HUDEP-2 (cell line): Measurements from ENCODE around the gene MPV17L.
"Not testable (repeated sequence)": the region's sequence is repeated elsewhere in the genome, so short reads cannot be mapped to it uniquely, and the experiment has no call there.

ENCODE experiments used
- DNase-seq, 76 experiments: peaks; one replicate each; lab custom pipeline; 2025; ENCODE audit not compliant: unreplicated experiment in 76 of 76; lab: John Stamatoyannopoulos, UW

The MPV17L gene

DNA sequence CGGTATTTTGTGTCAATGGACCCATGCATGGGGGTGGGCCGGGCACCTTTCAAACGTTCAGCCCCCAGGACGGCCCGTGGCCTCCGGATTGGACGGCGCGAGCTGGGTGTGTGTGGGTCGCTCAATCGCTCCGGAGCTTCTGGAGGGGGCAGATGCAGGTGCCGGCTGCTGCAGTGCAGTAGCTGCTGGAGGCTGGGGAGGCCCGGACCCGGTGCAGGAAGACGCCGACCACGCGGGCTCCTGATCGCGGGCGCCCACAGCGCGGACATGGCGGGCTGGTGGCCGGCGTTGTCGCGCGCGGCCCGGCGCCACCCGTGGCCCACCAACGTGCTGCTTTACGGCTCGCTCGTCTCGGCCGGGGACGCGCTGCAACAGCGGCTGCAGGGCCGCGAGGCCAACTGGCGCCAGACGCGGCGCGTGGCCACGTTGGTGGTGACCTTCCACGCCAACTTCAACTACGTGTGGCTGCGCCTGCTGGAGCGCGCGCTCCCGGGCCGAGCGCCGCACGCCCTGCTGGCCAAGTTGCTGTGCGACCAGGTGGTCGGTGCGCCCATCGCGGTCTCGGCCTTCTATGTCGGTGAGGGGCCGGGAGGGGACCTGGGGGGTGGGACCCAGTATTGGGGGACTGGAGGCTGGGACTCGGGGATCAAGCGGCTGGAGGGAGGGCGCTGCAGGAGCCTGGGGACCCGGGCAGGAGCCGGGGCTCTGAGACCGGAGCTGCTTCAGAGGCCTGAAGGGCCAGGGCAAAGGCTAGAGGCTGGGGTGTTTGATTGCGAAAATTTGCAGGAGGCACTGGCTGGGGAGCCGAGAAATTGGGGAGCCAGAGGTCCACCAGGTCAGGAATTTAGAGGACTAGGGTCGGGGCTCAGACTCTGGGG lies at the start of gene MPV17L:
TSS of gene MPV17L (plus strand) at position 124 of the 878 bp plus-strand sequence. CDS start at position 268, 144 bp downstream.
- DNase-seq, result peak in 45 of 76 experiments; percentile 2 to 62 (median 29)

DNA sequence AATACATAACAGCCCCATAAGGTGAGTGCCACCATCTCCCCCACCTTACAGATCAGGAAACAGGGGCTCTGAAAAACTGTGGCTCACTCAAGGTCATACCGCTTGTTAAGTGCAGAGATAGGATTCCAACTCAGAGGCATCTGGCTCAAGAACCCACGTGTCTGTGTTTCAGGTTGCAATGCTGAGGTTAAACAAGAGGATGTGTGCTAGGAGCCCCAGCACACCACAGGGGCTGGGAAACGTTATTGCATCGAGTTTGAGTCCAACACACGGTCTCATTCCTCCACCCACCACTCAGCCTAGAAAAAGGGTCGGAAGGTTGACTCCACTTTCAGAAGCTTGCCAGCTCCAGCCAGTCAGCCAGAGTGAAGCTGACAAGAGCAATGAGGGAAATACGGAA lies 46.8 kb upstream of the MPV17L start:
- not testable (repeated sequence) for DNase-seq

DNA sequence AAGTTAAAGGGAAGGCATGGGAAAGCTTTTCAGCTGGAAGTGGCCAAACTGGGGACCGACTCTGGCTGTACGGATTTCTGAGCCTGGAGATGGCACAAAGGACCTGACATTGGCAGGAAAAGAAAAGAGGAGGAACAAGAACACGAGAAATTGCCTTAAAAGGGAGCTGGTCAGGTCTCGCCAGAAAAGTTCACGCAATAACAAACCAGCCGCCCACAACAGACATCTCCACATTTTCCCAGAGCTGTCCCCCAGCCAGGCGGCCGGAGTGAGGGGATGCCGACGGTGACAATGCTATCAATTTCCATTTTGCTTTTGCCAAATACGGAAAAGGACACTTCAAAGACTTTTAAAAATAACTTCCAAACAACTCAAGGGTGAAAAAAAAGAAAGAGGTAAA lies 44.3 kb upstream of the MPV17L start:
- DNase-seq, result not testable (repeated sequence)

DNA sequence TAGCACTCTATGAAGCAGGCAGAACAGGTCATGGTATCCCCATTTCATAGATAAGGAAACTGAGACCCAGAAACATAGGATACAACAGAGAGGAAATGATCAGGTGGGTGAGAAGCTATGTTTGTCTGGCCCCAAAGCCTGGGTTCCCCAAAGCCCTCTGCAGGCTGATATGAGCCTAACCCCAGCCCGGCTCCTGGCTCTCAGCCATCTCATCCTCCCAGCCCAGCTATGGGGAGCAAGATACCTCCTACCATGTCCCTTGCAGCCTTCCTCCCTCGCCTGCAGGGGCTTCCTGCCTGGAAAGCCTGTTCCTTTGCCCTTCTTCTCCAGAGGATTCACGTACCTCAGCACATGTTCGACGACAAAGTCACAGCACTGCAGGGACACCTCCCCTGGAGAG lies 43.8 kb upstream of the MPV17L start:
- not testable (repeated sequence) for DNase-seq

DNA sequence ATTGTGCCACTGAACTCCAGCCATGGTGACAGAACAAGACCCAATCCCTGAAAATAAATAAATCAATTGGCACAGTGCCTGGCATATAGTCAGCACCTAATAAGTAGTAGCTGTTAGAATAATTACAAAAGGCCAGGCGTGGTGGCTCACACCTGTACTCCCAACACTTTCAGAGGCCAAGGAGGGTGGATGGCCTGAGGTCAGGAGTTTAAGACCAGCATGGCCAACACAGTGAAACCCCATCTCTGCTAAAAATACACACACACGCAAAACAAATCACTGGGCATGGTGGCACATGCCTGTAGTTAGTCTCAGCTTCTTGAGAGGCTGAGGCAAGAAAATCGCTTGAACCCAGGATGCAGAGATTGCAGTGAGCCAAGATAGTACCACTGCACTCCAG lies 42.7 kb upstream of the MPV17L start:
- not testable (repeated sequence) for DNase-seq

DNA sequence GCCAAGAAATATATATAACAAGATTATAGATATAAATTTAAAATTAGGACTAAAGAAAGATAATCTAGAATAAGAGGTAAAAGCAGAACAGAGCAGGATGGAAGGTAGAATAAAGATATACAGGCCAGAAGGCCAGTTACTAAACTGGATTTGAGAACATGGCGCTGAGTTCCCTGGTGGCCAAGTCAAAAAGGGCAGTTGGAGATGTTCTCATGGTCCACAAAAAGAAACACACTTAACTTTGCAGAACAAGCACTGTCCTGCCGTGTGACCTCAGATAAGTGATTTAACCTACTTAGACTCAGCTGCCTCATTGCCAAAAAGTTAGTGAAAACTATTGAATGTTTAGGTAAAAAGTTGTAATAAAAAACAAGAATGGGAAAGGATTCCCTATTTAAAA lies 40.7 kb upstream of the MPV17L start:
- not testable (repeated sequence) for DNase-seq

DNA sequence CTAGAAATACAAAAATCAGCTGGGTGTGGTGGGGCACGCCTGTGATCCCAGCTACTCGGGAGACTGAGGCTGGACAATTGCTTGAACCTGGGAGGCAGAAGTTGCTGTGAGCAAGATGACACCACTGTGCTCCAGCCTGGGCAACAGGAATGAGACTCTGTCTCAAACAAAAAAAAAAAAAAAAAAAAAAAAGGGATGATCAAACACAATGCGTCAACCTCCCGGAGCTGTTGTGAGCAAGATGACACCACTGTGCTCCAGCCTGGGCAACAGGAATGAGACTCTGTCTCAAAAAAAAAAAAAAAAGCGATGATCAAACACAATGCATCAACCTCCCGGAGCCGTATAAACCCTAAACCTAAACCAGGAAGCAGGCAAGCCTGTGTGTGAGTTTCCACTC lies 38.1 kb upstream of the MPV17L start:
- DNase-seq, result not testable (repeated sequence)

DNA sequence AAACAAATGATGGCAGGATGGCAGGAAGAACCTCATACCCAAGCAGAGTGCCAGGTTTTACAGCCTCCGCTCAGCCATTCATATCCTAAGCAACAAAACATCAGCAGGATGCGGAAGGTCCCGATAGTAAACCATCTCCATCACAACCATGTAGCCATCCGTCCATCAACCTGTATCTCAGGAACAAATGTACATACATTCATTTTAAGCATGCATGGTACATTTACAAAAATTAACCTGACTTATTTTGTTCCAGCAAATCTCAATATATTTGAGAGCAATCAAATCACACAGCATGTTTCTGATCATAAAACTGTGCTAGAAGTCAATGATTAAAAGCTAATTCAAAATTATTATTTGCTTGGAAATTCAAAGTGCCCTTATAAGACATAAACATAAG lies 17.4 kb upstream of the MPV17L start, which contains the start of gene NPIPA5:
TSS of gene NPIPA5 (minus strand) at position 101 of the 400 bp plus-strand sequence. CDS start at position 101, 0 bp downstream.
- DNase-seq, result not testable (repeated sequence)

DNA sequence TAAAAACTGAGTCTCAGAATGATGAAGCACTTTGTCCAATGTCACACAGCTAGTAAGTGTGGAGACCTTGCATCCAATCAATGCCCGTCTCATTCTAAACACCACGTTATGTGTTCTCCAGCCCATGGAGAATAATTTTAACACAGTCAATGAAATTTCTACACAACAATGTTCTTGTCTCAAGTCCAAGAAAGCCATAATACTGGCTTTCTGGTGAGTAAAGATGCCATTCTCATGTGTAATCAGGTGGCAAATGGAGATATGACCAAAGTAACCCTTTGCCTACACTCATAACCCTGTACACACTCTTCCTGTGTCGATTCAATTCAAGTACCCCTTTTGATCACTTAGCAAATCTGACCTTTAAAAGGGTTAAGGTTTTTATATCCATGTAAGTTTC lies 12.7 kb upstream of the MPV17L start:
- DNase-seq, result not testable (repeated sequence)

DNA sequence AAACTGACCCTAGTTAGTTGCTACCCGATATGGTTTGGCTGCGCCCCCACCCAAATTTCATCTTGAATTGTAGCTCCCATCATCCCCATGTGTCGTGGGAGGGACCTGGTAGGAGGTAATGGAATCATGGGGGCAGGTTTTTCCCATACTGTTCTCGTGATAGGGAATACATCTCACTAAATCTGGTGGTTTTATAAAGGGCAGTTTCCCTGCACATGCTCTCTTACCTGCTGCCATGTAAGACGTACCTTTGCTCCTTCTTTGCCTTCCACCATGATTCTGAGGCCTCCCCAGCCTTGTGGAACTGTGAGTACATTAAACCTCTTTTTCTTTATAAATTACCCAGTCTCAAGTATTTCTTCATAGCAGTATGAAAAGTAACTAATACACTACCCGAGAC lies 7.5 kb upstream of the MPV17L start:
- not testable (repeated sequence) for DNase-seq

DNA sequence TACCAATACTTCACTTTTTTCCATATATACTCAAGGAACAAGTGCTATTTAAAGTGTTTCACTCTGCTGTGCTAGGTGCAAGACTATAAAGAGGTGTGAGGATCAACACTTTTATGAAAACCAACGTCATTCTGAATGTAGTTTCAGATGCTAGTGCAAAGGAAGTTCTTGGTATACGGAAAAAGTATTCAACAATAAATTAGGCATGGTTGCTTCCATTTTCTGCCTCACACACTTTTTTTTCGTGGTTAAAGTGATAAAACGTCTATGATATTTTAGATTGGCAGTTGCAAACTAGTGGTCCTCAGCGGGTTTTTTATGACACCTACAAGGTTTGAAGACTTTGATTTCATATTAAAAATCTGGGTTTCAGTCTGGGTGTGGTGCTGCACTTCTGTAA lies 5.6 kb upstream of the MPV17L start:
- not testable (repeated sequence) for DNase-seq

DNA sequence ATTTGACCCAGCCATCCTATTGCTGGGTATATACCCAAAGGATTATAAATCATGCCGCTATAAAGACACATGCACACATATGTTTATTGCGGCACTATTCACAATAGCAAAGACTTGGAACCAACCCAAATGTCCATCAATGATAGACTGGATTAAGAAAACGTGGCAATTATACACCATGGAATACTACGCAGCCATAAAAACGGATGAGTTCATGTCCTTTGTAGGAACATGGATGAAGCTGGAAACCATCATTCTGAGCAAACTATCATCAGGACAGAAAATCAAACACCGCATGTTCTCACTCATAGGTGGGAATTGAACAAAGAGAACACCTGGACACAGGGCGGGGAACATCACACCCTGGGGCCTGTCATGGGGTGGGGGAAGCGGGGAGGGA lies 2.5 kb upstream of the MPV17L start:
- DNase-seq, result not testable (repeated sequence)

DNA sequence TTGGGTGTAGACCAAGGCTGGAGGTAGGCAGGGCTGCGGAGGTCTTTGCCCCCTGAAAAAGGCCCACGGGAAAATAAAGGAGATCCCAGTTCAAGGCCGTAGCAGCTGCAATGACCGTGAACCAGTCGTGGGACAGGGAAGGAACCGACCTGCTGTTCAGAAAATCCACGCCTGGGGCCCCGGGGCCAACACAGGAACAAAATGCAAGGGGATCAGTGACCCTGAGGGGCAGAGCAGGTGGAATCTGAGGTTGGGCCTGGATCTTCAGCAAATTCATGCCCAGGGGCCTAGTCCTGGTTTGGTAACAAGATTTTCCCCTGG lies 915 bp downstream of the MPV17L start:
- DNase-seq, result not testable (repeated sequence)

DNA sequence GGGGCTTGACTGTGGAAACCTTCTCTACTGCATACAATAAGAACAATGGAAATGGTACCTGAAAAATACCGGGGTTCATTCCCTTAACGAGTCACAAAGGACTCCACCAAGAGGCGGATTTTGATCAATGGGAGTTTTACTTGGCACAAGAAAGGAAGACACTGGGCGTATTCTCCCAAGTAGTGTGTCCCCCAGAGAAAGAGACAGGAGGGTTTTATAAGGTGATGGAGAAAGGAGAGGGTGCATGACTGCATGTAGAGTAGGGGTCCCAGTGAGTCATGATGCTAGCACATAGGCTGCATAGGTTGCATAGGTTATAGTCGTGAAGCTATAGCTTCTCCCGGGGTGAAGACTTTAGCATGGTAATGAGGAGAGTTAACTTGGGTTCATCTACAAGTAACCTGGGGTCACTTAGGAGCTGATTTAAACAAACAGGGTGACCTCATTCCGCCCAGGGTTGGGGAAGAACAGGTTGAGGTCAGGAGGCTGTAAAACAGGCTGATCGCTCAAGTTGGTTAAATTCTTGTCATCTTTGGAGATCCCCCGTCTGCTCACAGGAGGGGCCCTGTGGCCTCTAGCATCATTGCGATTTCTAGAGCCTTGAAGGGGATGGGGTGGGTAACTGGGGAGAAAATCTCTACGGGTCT lies 1.5 kb downstream of the MPV17L start:
- DNase-seq, result no peak

DNA sequence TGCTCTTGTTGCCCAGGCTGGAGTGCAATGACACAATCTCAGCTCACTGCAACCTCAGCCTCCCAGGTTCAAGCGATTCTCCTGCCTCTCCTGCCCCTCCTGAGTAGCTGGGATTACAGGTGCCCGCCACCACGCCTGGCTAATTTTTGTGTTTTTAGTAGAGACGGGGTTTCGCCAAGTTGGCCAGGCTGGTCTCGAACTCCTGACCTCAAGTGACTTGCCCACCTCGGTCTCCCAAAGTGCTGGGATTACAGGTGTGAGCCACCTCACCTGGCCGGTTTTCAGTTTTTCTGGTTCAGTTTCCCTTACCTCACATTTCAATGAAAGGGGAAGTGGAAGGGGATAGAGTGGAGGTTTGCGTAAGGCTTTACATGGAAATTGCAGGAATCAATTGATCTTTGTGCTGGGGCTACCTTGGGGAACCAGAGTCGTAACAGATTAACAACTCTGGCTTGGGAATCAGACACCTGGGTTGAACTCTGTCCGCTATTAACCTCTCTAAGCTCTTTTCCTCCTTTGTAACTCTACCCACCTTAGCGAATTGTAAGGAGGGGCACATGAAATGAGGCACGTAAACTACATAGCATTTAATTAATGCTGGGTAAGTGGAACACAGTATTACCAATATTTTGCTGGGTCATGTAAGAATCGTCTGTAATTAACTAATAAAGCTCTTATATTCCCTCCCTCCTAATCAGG lies 3.2 kb downstream of the MPV17L start:
- no peak for DNase-seq

DNA sequence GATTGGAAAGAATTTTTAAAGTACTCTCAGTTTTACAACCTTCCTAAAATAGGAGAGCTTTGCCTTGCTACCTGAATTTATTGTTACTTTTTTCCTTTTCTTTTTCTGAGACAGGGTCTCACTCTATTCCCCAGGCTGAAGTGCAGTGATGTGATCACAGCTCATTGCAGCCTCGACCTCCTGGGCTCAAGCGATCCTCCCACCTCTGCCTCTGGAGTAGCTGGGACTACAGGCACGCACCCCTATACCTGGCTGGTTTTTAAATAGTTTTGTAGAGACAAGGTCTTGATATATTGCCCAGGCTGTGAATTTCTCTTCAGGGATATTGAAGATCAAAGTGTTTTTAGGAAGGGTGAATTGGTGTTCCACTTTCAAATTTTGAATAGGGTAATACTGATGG lies 3.8 kb downstream of the MPV17L start:
- no peak for DNase-seq

DNA sequence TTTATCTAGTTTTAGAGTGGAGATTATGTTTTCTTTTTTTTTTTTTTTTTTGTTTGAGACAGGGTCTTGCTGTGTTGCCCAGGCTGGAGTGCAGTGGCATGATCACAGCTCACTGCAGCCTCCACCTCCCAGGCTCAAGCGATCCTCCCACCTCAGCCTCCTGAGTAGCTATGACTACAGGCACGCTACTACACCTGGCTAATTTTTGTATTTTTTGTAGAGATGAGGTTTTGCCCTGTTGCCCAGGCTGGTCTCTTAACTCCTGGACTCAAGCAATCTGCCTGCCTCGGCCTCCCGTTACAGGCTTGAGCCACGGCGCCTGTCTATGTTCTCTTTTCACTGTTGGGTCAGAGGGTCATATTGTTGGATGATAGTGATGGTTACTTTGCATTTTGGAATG lies 4.8 kb downstream of the MPV17L start:
- not testable (repeated sequence) for DNase-seq

DNA sequence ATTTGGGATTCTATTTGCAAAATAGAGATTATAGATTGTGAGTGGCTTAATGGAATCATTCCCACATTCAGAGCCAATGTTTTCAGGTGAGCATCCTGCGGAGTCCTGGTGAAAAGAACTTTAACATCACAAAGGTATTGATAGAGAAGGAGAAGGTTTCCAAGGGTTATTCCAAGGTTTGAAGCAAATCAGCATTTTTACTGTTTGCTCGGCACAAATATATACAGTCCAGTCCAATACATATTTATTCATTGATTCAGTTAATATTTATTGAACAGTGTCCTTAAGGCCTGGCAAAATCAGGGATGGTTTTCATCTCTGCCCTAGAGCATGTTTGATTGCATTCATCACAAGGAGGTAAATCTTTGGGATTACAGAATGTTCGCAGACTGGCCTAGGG lies 6.4 kb downstream of the MPV17L start:
- DNase-seq, result no peak

DNA sequence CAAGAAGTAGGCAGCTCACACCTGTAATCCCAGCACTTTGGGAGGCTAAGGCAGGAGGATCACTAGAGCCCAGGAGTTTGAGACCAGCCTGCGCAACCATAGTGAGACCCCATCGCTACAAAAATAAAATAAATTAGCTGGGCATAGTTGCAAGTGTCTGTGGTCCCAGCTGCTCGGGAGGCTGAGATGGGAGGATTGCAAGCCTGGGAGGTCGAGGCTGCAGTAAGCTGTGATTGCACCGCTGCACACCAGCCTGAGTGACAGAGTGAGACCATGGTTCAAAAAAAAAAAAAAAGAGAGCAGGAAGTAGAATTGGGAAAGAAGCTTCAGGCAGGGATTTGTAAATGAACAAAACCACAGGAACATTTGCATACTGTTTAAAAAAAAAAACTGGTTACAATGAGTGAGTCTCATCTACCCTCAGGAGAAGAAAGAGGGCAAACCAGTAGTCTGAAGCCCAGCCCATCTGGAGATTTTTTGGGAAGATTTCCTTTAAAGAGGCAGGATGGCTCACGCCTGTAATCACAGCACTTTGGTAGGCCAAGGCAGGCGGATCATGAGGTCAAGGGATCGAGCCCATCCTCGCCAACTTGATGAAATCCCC lies 7.9 kb downstream of the MPV17L start:
- no peak for DNase-seq

DNA sequence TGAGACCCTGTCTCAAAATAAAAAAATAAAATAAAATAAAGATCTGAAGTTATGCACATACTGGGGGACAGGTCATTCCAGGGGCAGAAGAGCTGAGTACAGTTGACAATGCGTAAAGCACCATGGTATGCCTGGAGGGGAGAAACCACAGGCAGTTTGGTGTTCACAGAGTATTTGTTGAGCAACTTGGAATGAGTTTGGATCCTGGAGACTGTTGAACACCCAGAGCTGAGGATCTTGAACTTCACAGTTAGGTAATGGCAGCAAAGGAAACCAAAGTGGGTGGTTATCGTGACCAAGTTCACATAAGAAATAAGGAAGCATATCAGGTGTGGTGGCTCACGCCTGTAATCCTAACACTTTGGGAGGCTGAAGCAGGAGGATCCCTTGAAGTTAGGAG lies 8.5 kb downstream of the MPV17L start:
- DNase-seq, result not testable (repeated sequence)

DNA sequence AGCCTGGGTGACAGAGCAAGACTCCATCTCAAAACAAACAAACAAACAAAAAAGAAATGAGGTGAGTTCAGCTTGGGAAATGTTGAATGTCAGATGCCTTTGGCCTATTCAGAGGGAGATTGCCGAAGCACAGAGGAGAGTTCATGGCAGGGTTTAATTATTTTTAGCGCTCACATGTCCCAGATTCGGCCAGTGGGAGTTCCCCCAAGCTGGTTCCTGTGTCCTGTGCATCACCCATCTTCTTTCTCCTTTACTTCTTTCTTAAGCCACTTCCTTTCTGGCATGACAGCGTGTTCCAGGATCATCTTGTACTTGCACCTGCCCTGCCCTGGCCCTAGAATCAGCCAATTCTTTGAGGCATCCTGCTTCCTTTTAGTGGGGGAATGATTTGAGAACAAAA lies 9.2 kb downstream of the MPV17L start:
- DNase-seq, result no peak
